Fibroblast of peridontal ligament (primary cell): ENCODE results near the gene PPP1R3D.
A peak's percentile ranks its signal among the peaks of the same experiment; 100 is the strongest.
"Not testable (repeated sequence)": the region's sequence is repeated elsewhere in the genome, so short reads cannot be mapped to it uniquely, and the experiment has no call there.

Experiments used
- DNase-seq: peaks from one replicate; pipeline ENCODE4 v3.0.0-alpha.2; 2010; ENCODE audit errors: extremely low read depth

Gene PPP1R3D

GRCh38 chr20:59925359-59925758, 14.7 kb downstream of the PPP1R3D start:
- DNase-seq, result no peak

- no peak for DNase-seq
These were observed 16.6 kb downstream of the PPP1R3D start for GRCh38 chr20:59923514-59923913.

- peak; percentile 8 for DNase-seq
These were observed 19.2 kb downstream of the PPP1R3D start for GRCh38 chr20:59920944-59921343.

GRCh38 chr20:59912609-59913008, 27.5 kb downstream of the PPP1R3D start:
- DNase-seq, result no peak

GRCh38 chr20:59911041-59911440, 29.1 kb downstream of the PPP1R3D start:
- no peak for DNase-seq

- DNase-seq, result no peak
These were observed 31.2 kb downstream of the PPP1R3D start for GRCh38 chr20:59908855-59909254.

- DNase-seq, result no peak
These were observed 36.5 kb downstream of the PPP1R3D start for GRCh38 chr20:59903621-59904020.

GRCh38 chr20:59902470-59902869, 37.6 kb downstream of the PPP1R3D start:
- DNase-seq, result no peak

GRCh38 chr20:59895908-59896307, 44.2 kb downstream of the PPP1R3D start:
- no peak for DNase-seq

GRCh38 chr20:59891581-59891980, 48.5 kb downstream of the PPP1R3D start:
- DNase-seq, result no peak

GRCh38 chr20:59890035-59890434, 50.1 kb downstream of the PPP1R3D start:
- DNase-seq, result not testable (repeated sequence)

- no peak for DNase-seq
These were observed 52.1 kb downstream of the PPP1R3D start for GRCh38 chr20:59888050-59888449.
